GM18868 (cell line): ENCODE data around the gene NABP1.

ENCODE experiments used
- ATAC-seq: cut with Tn5 transposase; IDR thresholded peaks from one replicate; pipeline ENCODE4 v1.9.1; 2021; ENCODE audit warnings: mild to moderate bottlenecking, moderate library complexity; ENCODE audit not compliant: unreplicated experiment

Gene NABP1

DNA sequence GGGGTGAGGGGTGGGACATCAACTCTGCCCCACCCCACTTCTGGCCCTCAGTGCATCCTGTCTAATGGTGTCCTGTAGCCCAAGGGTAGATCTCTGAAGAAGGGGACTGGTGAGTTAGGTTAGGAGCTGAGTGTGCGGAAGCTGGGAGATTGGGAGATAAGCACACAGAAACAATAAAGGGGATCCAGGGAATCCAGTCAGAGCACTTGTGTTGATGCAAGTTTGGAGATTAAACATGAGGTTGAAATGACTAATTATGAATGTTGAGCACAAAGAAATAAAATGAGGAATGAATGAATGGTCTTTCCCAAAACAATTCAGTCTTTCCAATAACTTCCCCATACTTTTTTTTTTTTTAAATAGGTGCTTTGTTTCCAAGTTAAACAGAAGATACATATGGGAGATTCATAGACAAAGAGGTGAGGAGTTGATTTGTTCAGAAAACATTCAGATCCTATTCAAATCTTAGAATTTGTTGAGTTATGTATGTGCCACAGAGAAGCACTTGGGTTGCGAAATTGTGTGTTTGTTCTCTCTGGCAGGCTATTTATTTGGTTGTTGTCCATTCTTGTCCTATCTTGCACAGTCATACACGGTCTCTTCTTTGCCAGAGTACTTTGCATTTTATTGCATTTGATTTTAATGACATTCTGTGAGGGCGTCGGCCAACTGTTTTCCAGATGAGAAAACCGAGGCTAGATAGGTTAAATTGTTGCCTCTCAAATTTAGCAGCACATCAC, 31.6 kb upstream of the NABP1 start:
- no peak for ATAC-seq

DNA sequence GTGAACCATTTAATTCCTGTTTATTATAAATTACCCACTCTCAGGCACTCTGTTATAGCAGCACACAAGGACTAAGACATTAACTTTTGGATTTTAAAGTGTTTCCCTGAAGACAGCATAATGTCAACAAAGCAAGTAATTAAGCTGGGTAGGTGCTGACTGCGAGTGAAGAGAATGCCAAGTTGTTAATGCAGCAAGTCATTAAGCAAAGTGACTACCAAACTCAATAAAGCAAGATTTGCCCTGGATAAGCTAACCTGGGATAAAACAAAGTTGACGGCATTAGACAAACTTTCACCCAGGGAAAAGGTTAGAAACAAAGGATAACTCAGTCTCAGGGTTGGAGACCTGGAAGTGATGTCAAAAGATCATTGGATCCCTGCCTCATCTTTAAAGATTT, 28.4 kb upstream of the NABP1 start:
- no peak for ATAC-seq

DNA sequence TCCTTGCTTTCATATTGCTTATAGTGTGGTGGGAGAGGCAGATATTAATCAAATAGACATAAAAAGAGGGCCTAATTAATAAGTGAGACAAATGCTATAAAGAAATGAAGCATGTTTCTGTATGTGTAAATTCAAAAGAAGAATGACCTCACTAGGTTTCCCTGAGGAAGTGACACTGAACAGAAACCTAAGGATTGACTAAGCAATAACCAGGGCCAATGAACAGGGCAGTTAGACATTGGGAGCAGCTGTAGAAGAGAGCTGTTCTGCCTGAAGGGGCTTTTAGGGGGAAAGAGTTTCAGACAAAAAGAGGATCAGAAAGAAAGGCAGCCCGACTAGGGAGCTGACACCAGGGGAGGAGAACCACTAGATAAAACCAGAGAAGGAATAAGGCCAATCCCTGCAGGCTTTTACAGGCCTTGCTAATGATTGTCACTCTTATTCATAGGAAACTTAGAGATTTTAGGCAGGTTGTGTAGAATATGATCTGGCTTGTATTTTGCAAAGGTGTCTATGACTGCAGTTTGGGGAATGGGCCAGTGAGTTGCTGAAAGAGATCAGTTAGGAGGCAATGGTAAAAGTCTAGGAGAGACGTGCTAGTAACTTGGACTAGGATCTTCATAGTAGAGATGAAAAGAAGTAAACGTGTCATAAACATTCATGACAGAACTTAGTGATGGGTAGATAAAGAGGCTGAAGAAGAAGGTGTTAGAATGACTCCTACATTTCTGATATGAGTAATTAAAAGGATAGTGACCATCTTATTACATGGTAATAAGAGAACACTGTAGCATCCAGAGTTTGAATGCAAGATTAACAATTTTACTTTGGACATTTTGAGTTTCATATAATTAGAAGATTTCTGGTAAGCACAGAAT, 26.8 kb upstream of the NABP1 start:
- peak; percentile 98 for ATAC-seq

- no peak for ATAC-seq
Measured at GRCh38 chr2:191653667-191654391, 24.1 kb upstream of the NABP1 start.

DNA sequence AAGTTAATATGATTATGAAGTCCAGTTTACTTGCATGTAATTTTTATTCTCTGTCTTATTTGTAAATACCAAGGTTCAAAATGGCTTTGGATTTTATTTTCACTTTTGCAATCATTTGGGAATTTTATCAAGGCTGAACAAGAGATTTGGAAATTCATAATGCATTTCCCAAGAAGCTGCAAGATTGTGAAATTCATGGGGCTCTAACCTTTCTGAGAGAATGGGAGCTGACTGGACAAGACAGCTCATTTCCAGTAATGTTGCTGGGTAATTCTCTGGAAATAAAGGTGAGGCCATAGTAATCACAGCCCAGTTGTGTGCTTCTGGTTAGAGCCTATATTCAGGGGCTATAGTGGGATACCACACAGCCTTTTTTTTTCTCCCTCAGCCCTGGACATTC, 21.5 kb upstream of the NABP1 start:
- no peak for ATAC-seq

GRCh38 chr2:191656792-191657191, 21.1 kb upstream of the NABP1 start:
- ATAC-seq, result no peak

- ATAC-seq, result no peak
Measured at GRCh38 chr2:191657977-191658376, 20.0 kb upstream of the NABP1 start.

DNA sequence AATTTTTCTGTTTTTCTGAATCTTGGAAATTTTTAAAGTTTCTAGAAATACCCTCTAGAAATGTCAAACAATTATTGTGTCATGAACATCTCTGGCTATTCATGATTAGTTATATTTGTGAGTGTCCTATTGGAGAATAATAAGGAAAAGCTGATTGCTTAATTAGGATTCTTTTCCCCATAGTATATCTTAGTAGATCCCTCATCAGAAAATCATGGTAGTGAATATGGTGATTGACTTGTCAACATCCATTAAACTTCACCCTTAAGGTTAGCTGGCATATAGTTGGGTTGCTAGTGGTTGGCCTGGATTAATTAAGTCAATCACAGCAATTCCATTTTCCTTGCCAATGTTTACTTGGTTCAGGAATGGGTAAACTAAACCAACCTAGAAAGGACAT, 18.7 kb upstream of the NABP1 start:
- no peak for ATAC-seq

GRCh38 chr2:191660575-191660974, 17.4 kb upstream of the NABP1 start:
- ATAC-seq, result no peak

GRCh38 chr2:191661097-191661924, 16.6 kb upstream of the NABP1 start:
- ATAC-seq, result no peak

- ATAC-seq, result no peak
Measured at GRCh38 chr2:191664823-191665677, 12.9 kb upstream of the NABP1 start.

GRCh38 chr2:191666226-191666625, 11.7 kb upstream of the NABP1 start:
- ATAC-seq, result no peak

DNA sequence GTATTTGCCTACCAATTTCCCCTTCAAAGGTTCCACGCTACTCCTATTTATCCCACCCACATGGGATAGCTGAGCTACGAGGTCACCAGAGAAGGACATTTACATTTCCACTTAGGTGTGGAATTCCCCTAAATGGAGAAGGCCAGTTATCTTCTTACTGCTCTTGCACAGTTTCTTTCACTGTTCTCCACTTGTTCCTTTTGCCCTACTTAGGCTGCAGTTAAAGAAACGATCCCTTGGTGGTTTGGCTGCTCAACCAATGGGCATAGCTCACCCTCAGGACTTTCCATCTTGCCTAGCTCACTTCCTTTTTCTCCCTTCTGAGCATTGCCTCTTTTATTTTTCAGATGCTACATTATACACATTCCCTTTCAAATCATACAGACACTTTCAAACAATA, 11.2 kb upstream of the NABP1 start:
- ATAC-seq, result peak; percentile 82

DNA sequence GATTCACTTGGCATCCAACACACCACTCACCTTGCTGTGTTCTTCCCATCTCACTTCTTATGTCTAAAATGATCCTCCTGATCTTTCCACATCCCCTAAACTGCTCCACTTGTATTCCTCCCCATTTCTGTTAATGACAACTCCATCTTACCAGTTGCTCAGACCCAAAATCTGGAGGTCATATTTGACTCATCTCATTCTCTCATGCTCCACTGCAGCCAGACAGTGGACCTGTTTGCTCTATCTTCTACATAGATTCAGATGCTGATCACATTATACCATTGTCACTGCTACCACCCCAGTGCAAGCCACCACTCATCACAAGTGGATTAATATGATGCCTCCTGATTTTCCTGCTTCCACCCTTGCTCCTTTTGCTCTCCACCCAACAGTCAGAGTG, 7.9 kb upstream of the NABP1 start:
- ATAC-seq, result peak; percentile 75

DNA sequence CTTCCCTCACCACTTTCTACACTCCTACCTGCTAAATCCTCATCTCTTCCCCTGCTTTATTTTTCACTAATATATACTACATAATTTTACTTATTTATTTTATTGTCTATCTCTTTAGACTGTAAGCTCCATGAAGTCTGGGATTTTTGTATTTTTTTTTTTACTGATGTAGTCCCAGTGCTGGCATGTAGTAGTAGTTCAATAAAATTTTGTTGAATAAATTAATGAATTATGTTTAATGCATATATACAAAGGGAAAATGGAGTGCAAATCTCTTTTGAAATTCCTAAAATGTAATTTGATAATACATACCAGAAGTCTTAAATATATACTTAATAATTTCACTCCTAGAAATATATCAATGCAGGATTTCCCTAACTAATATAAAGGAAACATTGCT, 7.1 kb upstream of the NABP1 start:
- ATAC-seq, result no peak

DNA sequence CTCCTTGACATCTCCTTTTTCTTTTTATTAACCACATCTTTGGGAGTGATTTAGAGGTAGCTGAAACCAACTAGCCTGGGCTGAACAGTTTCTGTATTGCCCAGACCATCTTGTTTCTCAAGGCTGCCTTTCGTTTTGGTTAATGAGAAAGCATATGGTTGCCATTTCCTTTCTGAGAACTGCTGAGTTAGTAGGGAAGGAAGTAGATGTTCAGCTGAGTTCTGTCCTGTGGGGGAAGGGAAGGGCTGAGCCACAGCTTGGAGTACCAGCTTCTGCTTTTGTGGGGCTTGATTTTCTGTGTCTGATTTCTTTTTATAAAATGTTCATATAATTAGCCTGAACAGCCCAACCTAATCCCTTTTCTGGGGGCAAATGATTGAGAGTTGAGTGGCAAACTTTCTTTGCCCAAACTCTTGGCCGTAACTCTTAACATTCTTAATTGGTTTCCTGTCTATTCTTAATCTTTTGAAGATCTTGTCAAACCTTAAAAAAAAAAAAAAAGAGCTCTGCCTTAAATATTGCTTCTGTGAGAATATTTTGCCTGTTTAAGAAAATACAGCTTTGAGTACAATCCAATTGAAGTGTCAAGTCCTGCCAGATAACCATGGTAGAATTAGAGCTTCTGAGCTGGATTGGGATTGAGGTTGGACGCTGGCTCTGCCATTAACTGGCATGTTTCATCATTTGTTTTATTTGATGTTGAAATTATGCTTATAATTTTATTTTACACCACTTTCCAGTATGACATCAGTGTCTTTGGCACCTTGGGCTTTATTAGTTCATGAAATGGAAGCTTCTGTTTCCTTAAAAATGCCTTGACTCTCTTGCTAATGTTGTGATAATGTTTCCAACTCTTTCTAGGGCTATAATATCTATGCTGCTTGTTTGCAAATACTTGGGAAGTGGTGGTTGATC, 1.9 kb upstream of the NABP1 start:
- peak; percentile 53 for ATAC-seq

GRCh38 chr2:191676790-191677645, 918 bp upstream of the NABP1 start:
- ATAC-seq, result peak; percentile 31
